Measurements from ENCODE around the gene NUTM1. TPM values are rescaled to one million over a fixed set of nuclear protein-coding genes. Genes with fewer than 3 reads are reported as not detected.

The NUTM1 gene
- total RNA-seq, 8 experiments from 2014 or later, result 0.07 to 0.52 (median 0.13) TPM

- ATAC-seq (replicated peaks in 6 of 8), result no peak
- Histone ChIP-seq H3K27ac (no peak overlapping the region), H3K4me1 (replicated peaks in 1 of 2) (no peaks in the 10 kb centered on the region), H3K4me3 (no peak overlapping the region)
- 81 to 100% (median 92%) methylated on average over 1 to 3 of the region's 4 CpGs; no CpG with 5 or more reads in 5 of the 10 experiments for WGBS, 10 experiments
- in situ Hi-C loops (cut with MboI; ENCODE audit: low pct_unique_long_range_greater_than_20kb in 2 of 9, low sequenced_read_pairs in 9 of 9, unreplicated experiment in 9 of 9), result loop anchor here in 3 of 9 experiments (25.0 kb wide), 2 partner anchors 228 to 247 kb away; partner anchors contain the start of genes GOLGA8B (in 2 of the 3), EMC7 (in 1 of the 3) and PGBD4 (in 1 of the 3)
Measured at GRCh38 chr15:34358948-34359347, 15.8 kb downstream of the NUTM1 start.

GRCh38 chr15:34359416-34359815, 16.3 kb downstream of the NUTM1 start:
- no peak overlapping the region for H3K27ac ChIP-seq
- H3K4me1 ChIP-seq (replicated peaks in 1 of 2), result no peaks in the 10 kb centered on the region
- in situ Hi-C loops (cut with MboI; ENCODE audit: low pct_unique_long_range_greater_than_20kb in 2 of 9, low sequenced_read_pairs in 9 of 9, unreplicated experiment in 9 of 9), result loop anchor here in 3 of 9 experiments (25.0 kb wide), 2 partner anchors 228 to 247 kb away; partner anchors contain the start of genes GOLGA8B (in 2 of the 3), EMC7 (in 1 of the 3) and PGBD4 (in 1 of the 3)
- WGBS, 10 experiments, result 40 to 100% (median 80%) methylated on average over 1 to 3 of the region's 3 CpGs; no CpG with 5 or more reads in 6 of the 10 experiments
- no peak overlapping the region for H3K4me3 ChIP-seq
- ATAC-seq (replicated peaks in 6 of 8), result peak in 1 of 8 experiments; percentile 39

GRCh38 chr15:34360298-34360697, 17.2 kb downstream of the NUTM1 start:
- H3K4me1 ChIP-seq (replicated peaks in 1 of 2), result peaks cover 2 to 3% of the 10 kb centered on the region in 2 donors
- H3K4me3 ChIP-seq, result no peak overlapping the region
- WGBS, 10 experiments, result 63 to 83% methylated on average over 1 of the region's 1 CpG; no CpG with 5 or more reads in 8 of the 10 experiments
- ATAC-seq (replicated peaks in 6 of 8), result no peak
- in situ Hi-C loops (cut with MboI; ENCODE audit: low pct_unique_long_range_greater_than_20kb in 2 of 9, low sequenced_read_pairs in 9 of 9, unreplicated experiment in 9 of 9), result loop anchor here in 3 of 9 experiments (25.0 kb wide), 2 partner anchors 227 to 248 kb away; partner anchors contain the start of genes GOLGA8B (in 2 of the 3), EMC7 (in 1 of the 3) and PGBD4 (in 1 of the 3)
- no peak overlapping the region for H3K27ac ChIP-seq

- no peak for ATAC-seq (replicated peaks in 6 of 8)
- peaks cover 8 to 9% of the 10 kb centered on the region in 2 donors for H3K4me1 ChIP-seq (replicated peaks in 1 of 2)
- H3K4me3 ChIP-seq, result no peak overlapping the region
- 80 to 100% (median 93%) methylated on average over 1 to 5 of the region's 7 CpGs; no CpG with 5 or more reads in 5 of the 10 experiments for WGBS, 10 experiments
- H3K27ac ChIP-seq, result no peak overlapping the region
- in situ Hi-C loops (cut with MboI; ENCODE audit: low pct_unique_long_range_greater_than_20kb in 2 of 9, low sequenced_read_pairs in 9 of 9, unreplicated experiment in 9 of 9), result loop anchor here in 3 of 9 experiments (25.0 kb wide), 2 partner anchors 226 to 249 kb away; partner anchors contain the start of genes GOLGA8B (in 2 of the 3), EMC7 (in 1 of the 3) and PGBD4 (in 1 of the 3)
Measured at GRCh38 chr15:34361278-34361677, 18.2 kb downstream of the NUTM1 start.

- in situ Hi-C loops (cut with MboI; ENCODE audit: low pct_unique_long_range_greater_than_20kb in 2 of 9, low sequenced_read_pairs in 9 of 9, unreplicated experiment in 9 of 9), result loop anchor here in 3 of 9 experiments (25.0 kb wide), 2 partner anchors 225 to 250 kb away; partner anchors contain the start of genes GOLGA8B (in 2 of the 3), EMC7 (in 1 of the 3) and PGBD4 (in 1 of the 3)
- peaks cover 8 to 9% of the 10 kb centered on the region in 2 donors for H3K4me1 ChIP-seq (replicated peaks in 1 of 2)
- WGBS, 10 experiments, result 64 to 94% (median 84%) methylated on average over 2 to 6 of the region's 10 CpGs; no CpG with 5 or more reads in 1 of the 10 experiments
- ATAC-seq (replicated peaks in 6 of 8), result no peak
- no peak overlapping the region for H3K27ac ChIP-seq
- no peak overlapping the region for H3K4me3 ChIP-seq
Measured at GRCh38 chr15:34362047-34362773, 19.1 kb downstream of the NUTM1 start.

- peaks cover 12 to 13% of the 10 kb centered on the region in 2 donors for H3K4me1 ChIP-seq (replicated peaks in 1 of 2)
- no peak for ATAC-seq (replicated peaks in 6 of 8)
- in situ Hi-C loops (cut with MboI; ENCODE audit: low pct_unique_long_range_greater_than_20kb in 2 of 9, low sequenced_read_pairs in 9 of 9, unreplicated experiment in 9 of 9), result loop anchor here in 3 of 9 experiments (25.0 kb wide), 2 partner anchors 223 to 252 kb away; partner anchors contain the start of genes GOLGA8B (in 2 of the 3), EMC7 (in 1 of the 3) and PGBD4 (in 1 of the 3)
- 87 to 100% (median 96%) methylated on average over 5 to 8 of the region's 8 CpGs; no CpG with 5 or more reads in 6 of the 10 experiments for WGBS, 10 experiments
- H3K4me3 ChIP-seq, result no peak overlapping the region
- H3K27ac ChIP-seq, result no peak overlapping the region
Measured at GRCh38 chr15:34364041-34364440, 20.9 kb downstream of the NUTM1 start.

- in situ Hi-C loops (cut with MboI; ENCODE audit: low pct_unique_long_range_greater_than_20kb in 2 of 9, low sequenced_read_pairs in 9 of 9, unreplicated experiment in 9 of 9), result loop anchor here in 3 of 9 experiments (25.0 kb wide), 2 partner anchors 222 to 253 kb away; partner anchors contain the start of genes GOLGA8B (in 2 of the 3), EMC7 (in 1 of the 3) and PGBD4 (in 1 of the 3)
- H3K4me1 ChIP-seq (replicated peaks in 1 of 2), result peaks cover 12 to 13% of the 10 kb centered on the region in 2 donors
- no peak for ATAC-seq (replicated peaks in 6 of 8)
- peak overlapping the region; percentile 93 to 98 for H3K27ac ChIP-seq
- WGBS, 10 experiments, result 60 to 100% (median 75%) methylated on average over 1 to 11 of the region's 16 CpGs; no CpG with 5 or more reads in 5 of the 10 experiments
- H3K4me3 ChIP-seq, result peak overlapping the region; percentile 71 to 94 (median 93)
Measured at GRCh38 chr15:34365091-34365825, 22.1 kb downstream of the NUTM1 start.

GRCh38 chr15:34365836-34366235, 22.7 kb downstream of the NUTM1 start:
- 0 to 80% (median 64%) methylated on average over 1 to 4 of the region's 5 CpGs; no CpG with 5 or more reads in 3 of the 10 experiments for whole genome bisulfite sequencing, 10 experiments
- ATAC-seq (replicated peaks in 6 of 8), result no peak
- peaks cover 12 to 13% of the 10 kb centered on the region in 2 donors for H3K4me1 ChIP-seq (replicated peaks in 1 of 2)
- peak overlapping the region; percentile 93 to 98 for H3K27ac ChIP-seq
- H3K4me3 ChIP-seq, result peak overlapping the region; percentile 71 to 94 (median 93)
- in situ Hi-C loops (cut with MboI; ENCODE audit: low pct_unique_long_range_greater_than_20kb in 2 of 9, low sequenced_read_pairs in 9 of 9, unreplicated experiment in 9 of 9), result loop anchor here in 3 of 9 experiments (25.0 kb wide), 2 partner anchors 221 to 254 kb away; partner anchors contain the start of genes GOLGA8B (in 2 of the 3), EMC7 (in 1 of the 3) and PGBD4 (in 1 of the 3)

GRCh38 chr15:34366271-34367065, 23.4 kb downstream of the NUTM1 start:
- WGBS, 10 experiments, result no CpG with 5 or more reads among the region's 37 CpGs
- Histone ChIP-seq H3K4me1 (replicated peaks in 1 of 2) (peaks cover 12 to 13% of the 10 kb centered on the region in 2 donors), H3K4me3 (peak overlapping the region; percentile 71 to 94 (median 93)), H3K27ac (peak overlapping the region; percentile 93 to 98)
- peak; percentile 6 to 77 (median 65) for ATAC-seq (replicated peaks in 6 of 8)
- in situ Hi-C loops (cut with MboI; ENCODE audit: low pct_unique_long_range_greater_than_20kb in 2 of 9, low sequenced_read_pairs in 9 of 9, unreplicated experiment in 9 of 9), result loop anchor here in 3 of 9 experiments (25.0 kb wide), 2 partner anchors 221 to 254 kb away; partner anchors contain the start of genes GOLGA8B (in 2 of the 3), EMC7 (in 1 of the 3) and PGBD4 (in 1 of the 3)

- Histone ChIP-seq H3K4me3 (peak within 1 kb of the TSS; percentile 71 to 94 (median 93)), H3K27ac (peak within 1 kb of the TSS; percentile 93 to 98), H3K4me1 (replicated peaks in 1 of 2) (peaks cover 12 to 13% of the 10 kb centered on the region in 2 donors)
- in situ Hi-C loops (cut with MboI; ENCODE audit: low pct_unique_long_range_greater_than_20kb in 2 of 9, low sequenced_read_pairs in 9 of 9, unreplicated experiment in 9 of 9), result loop anchor here in 3 of 9 experiments (25.0 kb wide), 2 partner anchors 220 to 255 kb away; partner anchors contain the start of genes GOLGA8B (in 2 of the 3), EMC7 (in 1 of the 3) and PGBD4 (in 1 of the 3)
- ATAC-seq (replicated peaks in 6 of 8), result peak; percentile 77 to 91 (median 81)
- 0 to 5% (median 1%) methylated on average over 1 to 13 of the region's 80 CpGs; no CpG with 5 or more reads in 4 of the 10 experiments for WGBS, 10 experiments
Measured at GRCh38 chr15:34367101-34368081, 24.3 kb downstream of the NUTM1 start, which contains the start of gene LPCAT4. TSS of gene LPCAT4 (minus strand) at chr15:34367196. CDS start at chr15:34367100, 96 bp downstream.
